ENCODE data around the gene AGA.

GRCh38 chr4:177384856-177385397 lies 57.3 kb downstream of the AGA start:
- TF ChIP-seq REST (tag by site-specific recombination; IDR thresholded peaks at IDR 0.05) (no peak), ZNF433 (tag by site-specific recombination; IDR thresholded peaks at IDR 0.05; ENCODE audit: low read depth) (no peak), KLF10 (tag by site-specific recombination; IDR thresholded peaks at IDR 0.05) (no peak), ZNF398 (tag by site-specific recombination; IDR thresholded peaks at IDR 0.05) (no peak), YY2 (tag by site-specific recombination; IDR thresholded peaks at IDR 0.05) (no peak), ZFP37 (tag by site-specific recombination; IDR thresholded peaks at IDR 0.05) (no peak), CTCF (tag by site-specific recombination; IDR thresholded peaks at IDR 0.05) (no peak), ZNF830 (tag by site-specific recombination; IDR thresholded peaks at IDR 0.05; ENCODE audit: low read depth) (no peak), ZBTB26 (tag by site-specific recombination; optimal IDR thresholded peaks at IDR 0.05) (no peak), ZNF521 (tag by site-specific recombination; IDR thresholded peaks at IDR 0.05) (no peak), ZNF571 (tag by site-specific recombination; IDR thresholded peaks at IDR 0.05) (no peak)

Data from HEK293 (cell line).